Measurements from ENCODE around the gene FBXW9.

DNA sequence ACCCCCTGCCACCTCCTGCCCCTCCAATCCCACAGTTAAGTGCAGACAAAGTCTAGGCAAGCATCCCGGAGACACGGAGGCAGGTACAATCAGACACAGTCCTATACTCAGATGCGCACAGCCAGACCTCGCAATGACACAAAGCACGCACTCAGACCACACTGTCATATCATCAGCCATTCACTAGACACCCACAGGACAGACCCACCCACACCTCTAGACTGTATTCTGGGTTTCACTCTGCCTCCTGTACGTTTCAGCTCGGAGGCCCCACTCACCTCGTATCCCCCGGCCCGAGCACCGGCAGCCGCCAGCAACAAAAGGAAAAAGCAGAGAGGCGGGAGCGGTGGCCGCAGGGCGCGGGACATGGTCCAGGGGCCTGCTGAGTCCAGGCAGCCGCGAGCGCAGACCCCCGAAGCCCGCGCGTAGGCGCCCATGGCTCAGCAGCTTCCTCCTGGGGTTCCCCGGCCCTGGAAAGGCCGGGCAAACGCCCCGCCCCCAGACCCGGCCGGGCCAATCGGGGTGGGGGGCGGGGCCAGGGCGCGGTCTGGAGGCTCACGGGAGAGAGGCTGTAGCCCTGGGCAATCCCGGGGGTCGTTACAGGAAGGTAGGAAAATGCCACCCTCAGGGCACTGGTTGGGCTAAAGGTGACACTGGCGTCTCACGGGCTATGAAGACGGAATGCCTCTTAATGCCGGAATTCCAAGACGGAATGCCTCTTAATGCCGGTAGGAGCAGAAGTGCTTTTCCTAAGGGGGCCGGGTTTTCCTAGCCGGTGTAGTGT is 30.0 kb downstream of the FBXW9 start, which contains the start of the genes MAN2B1 and WDR83:
- TF ChIP-seq CTCF (conservative IDR thresholded peaks at IDR 0.05; ENCODE audit: low read depth, low read length) (no peak), EZH2 (IDR thresholded peaks at IDR 0.05; ENCODE audit: borderline replicate concordance, low read depth, low read length, poor library complexity, severe bottlenecking) (no peak)
